HK-2 (cell line): ENCODE data around the gene MASP1.

ENCODE experiments used
- DNase-seq: peaks from one replicate; pipeline ENCODE4 v3.0.0-alpha.2; 2018; ENCODE audit not compliant: unreplicated experiment

MASP1 gene

DNA sequence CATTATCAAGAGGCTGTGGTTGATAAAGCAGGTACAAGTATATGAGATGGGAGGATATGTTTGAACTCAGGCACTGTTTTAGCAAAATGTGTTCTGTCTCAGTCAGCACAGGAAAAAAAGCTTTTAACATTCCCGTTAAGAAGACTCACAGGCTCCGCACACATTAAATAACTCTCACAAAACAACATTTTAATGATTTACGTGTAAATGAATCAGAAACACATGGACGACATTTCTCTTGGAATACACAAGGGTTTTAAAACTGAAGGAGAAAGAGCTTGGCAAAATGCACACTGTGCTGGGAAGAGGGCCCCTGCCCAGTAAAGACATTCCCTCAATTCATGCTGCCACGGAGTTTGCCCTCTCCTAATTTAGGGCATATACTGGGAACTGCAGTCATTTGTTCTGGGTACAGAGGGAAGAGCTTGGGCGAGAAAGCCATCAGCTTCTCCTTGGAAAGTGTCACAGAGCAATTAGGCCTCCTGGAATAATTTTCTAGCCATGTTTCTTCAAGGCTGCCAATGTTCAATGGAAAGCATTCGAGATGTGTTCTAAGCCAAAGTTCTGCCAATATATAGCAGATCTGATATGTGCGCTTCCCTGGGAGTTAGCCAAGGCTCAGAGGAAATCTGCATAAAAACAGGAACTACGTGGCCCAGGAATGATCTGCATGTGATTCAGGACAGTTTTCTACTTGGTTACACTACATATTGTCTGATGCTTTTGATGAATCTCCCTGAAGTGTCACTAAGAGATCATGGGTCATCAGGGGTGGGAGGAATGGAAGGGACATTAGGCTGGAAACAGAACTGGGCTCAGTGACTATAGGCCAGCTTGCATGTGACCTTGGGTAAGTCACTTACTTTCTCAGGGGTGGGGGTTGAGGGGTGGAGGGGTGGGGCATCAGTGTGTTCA lies 2.2 kb upstream of the MASP1 start:
- no peak for DNase-seq

DNA sequence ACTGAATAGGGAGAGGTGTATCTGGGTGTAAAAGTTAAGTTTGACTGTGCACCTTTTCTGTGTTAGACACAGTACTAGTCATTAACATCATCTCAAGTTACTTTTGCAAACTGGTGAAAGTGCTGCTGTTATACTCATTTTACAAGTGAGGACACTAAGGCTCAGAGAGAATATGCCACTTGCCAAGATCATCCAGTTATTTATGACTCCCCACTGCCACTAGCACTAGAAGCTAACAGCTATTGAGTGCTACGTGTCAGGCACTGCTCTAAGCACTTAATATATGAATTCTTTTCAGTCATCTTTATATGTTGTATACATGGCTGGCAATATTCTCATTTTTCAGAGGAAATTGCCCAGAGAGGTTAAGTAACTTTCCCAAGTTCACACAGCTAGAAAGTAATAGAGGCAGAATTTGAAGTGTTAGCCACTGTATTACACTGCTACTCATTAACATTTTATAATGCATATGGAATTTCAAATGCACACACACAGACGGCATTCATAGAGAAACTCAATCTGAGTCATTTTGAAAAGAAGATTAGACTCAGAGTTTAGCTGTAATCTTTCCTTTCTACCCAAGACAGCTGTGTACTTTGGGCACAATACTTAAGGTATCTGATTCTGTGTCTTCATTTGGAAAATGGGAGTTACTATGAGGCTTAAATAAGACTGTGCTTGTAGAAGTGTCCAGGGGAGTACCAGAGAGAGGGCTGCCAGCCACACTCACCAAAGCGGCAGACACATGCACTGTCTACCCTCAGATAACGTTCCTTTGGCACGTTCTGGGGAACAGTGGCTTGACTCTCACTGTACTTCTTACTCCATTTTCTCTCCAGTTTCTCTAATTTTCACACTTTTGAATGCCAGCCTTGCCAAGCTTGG lies 1.3 kb upstream of the MASP1 start:
- no peak for DNase-seq

DNA sequence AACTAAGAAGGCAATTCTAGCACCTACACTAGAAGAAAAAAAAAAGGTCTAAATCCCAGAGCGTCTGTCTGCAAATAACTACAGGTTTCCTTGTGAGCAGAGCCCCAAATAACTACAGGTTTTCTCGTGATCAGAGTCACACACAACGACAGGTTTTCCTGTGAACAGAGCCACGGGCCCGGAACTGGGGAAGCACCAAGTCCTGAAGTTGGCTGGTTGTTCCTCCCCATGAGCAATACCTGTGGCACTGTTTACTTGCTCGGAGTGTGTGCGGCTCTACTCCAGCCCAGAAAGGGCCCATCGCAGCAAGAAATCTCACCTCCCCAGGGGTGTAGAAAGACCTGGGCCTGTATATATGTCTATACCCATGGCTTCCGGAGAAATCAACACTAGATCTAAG lies 644 bp upstream of the MASP1 start:
- DNase-seq, result no peak

- DNase-seq, result no peak
Measured at GRCh38 chr3:187291001-187291511, 481 bp downstream of the MASP1 start.

DNA sequence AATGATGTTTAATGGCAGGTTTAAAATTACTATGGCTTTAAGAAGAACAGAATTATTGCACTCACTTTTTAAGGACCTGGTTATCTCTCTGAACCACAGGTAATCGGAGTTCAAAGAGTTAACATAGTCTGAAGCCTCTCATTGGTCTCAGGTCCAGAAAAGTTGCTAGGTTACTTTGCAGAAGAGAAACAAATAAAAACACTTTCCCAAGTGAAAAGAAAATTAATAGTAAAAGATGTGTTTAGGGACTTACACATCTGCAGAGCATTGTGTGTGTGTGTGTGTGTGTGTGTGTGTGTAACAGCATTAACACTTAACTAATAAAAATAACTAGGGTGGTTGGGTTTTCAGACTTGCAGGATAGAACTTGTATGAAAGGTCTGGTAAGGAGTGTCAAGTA lies 1.0 kb downstream of the MASP1 start:
- DNase-seq, result no peak

GRCh38 chr3:187288855-187289605 lies 2.5 kb downstream of the MASP1 start:
- no peak for DNase-seq

GRCh38 chr3:187288131-187288854 lies 3.2 kb downstream of the MASP1 start:
- DNase-seq, result no peak

DNA sequence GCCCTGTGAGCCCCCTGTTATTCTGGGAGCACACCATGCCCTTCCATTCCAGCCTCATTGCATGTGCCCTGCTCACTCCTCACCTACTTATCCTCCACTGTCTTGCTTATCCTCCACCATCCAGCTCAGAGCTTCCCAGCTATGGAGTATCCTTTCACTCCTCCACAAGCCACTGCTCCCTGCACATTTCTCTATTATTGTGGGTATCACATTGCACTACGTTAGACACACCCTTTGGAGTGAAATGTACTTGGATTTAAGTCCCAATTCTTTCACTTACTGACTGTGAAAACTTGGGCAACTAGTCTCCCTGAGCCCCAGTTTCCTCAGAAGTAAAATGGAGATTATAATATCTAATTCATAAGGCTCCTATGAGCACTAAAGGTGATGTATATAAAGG lies 4.3 kb downstream of the MASP1 start:
- no peak for DNase-seq

GRCh38 chr3:187286467-187287059 lies 5.0 kb downstream of the MASP1 start:
- DNase-seq, result peak; percentile 8

GRCh38 chr3:187281191-187281714 lies 10.3 kb downstream of the MASP1 start:
- no peak for DNase-seq

DNA sequence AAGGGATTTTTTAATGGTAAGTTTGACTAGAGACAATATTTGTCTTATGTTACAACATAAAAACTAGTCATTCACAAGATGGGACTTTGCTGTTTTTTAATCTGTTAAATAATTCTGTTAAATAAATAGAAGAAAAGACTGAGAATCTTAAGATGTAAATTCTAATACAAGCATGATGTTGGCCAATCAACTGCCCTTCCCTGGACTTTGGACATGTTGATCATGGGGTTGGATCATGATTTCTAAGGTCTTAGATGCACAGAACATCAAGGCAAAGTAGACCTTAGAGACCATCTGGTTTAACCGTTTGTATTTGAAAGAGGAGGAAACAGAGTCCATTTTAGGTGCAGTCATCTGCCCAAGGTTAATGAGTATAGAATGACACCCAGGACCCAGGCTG lies 10.9 kb downstream of the MASP1 start:
- DNase-seq, result no peak

DNA sequence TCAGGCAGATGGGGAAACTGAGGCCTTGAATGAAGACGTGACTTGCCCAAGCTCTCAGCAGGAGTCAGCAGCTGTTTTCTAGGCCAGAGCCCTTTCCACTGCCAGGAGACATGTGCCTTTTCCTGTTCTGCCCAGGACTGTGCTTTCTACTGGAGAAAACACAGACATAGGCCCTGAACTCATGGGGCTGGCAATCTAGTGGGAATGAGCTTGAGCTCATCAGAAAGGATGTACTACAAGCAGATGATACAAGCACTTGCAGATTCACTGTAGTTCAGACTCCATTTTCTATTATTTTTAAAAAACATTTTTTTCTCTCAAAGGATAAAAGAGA lies 14.4 kb downstream of the MASP1 start:
- DNase-seq, result no peak

GRCh38 chr3:187276397-187277128 lies 15.0 kb downstream of the MASP1 start:
- no peak for DNase-seq

- DNase-seq, result no peak
Measured at GRCh38 chr3:187274977-187275338, 16.6 kb downstream of the MASP1 start.

GRCh38 chr3:187274315-187274976 lies 17.1 kb downstream of the MASP1 start:
- DNase-seq, result no peak

- no peak for DNase-seq
Measured at GRCh38 chr3:187271582-187271981, 20.0 kb downstream of the MASP1 start.

DNA sequence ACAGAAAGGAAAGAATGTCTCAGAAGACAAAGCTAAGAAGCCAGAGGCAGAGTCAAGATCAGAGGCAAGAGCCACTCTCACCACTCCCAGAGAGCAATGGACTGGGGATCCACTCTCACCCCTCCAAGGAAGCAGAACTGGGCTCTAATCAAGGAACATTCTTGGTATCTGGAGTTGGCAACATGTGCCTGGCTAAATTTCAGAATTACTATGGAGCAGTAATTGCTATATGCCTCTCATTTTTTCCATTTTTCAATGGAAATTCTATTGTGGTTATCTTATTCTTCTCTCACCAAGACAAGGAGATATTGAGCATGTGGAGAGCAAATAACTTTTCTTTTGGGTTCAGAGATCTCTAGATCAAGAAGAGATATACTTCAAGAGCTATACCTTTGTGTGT lies 22.1 kb downstream of the MASP1 start:
- DNase-seq, result no peak

- no peak for DNase-seq
Measured at GRCh38 chr3:187267306-187267705, 24.2 kb downstream of the MASP1 start.

DNA sequence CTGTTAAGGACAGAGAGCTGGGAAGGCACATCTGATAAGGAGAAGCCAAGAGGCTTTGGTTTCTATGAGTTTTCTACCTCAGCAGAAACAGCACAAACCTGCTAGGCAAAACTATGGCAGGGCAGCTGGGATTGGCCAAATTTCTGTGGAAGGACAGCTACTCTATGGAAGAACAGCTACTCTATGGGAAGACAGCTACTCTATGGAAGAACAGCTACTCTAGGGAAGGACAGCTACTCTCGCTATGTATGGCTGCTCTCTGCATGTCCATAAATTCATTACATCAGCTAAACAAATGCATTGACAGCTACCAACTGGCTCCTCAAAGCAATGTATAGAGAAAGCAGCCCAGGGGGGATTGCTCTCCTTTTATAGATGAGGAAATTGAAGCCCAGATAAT lies 24.8 kb downstream of the MASP1 start:
- DNase-seq, result no peak
